ENCODE data around the gene BID.
"Not testable (repeated sequence)": the region's sequence is repeated elsewhere in the genome, so short reads cannot be mapped to it uniquely, and the experiment has no call there.

Gene BID

DNA sequence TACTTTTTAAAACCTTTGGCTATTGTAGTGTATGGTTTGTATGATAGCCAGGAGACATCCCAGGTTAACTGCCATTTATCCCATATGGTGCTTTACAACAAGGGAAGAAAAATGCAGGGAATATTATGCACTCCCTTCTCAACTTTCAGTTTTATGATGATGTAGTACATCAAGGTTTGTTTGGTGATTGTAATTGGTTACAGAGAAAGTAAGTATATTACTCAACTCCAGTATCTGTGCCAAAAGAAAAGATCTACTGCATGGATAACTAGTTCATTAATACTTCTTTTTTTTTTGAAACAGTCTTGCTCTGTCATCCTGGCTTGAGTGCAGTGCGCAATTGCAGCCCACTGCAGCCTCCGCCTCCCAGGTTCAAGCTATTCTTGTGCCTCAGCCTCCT is 70.5 kb downstream of the BID start:
- no peak for DNase-seq (ENCODE audit: low spot score)

- no peak for DNase-seq (ENCODE audit: low spot score)
These were observed 73.5 kb downstream of the BID start for GRCh38 chr22:17700778-17701177.

- DNase-seq (ENCODE audit: low spot score), result no peak
These were observed 74.5 kb downstream of the BID start for GRCh38 chr22:17699696-17700340.

GRCh38 chr22:17698948-17699347 is 75.3 kb downstream of the BID start:
- DNase-seq (ENCODE audit: low spot score), result no peak

DNA sequence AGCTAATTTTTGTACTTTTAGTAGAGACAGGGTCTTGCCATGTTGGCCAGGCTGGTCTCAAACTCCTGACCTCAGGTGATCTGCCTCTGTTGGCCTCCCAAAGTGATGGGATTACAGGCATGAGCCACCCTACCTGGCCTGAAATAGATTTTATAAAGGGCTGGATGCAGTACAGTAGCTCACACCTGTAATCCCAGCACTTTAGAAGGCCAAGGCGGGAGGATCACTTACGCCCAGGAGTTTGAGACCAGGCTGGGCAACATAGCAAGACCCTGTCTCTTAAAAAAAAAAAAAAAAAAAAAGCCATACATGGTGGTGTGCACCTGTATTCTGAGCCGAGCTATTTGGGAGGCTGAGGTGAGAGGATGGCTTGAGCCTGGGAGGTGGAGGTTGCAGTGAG is 76.0 kb downstream of the BID start:
- not testable (repeated sequence) for DNase-seq (ENCODE audit: low spot score)

DNA sequence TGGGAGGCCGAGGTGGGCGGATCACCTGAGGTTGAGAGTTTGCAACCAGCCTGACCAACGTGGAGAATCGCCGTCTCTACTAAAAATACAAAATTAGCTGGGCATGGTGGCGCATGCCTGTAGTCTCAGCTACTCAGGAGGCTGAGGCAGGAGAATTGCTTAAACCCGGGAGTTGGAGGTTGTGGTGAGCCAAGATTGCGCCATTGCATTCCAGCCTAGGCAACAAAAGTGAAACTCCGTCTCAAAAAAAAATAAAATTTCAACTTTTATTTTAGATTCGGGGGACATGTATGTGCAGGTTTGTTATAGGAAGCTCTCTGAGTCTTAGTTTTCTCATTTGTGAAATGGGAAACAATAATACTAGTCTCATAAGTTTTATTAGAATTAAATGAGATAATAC is 77.1 kb downstream of the BID start:
- DNase-seq (ENCODE audit: low spot score), result not testable (repeated sequence)

DNA sequence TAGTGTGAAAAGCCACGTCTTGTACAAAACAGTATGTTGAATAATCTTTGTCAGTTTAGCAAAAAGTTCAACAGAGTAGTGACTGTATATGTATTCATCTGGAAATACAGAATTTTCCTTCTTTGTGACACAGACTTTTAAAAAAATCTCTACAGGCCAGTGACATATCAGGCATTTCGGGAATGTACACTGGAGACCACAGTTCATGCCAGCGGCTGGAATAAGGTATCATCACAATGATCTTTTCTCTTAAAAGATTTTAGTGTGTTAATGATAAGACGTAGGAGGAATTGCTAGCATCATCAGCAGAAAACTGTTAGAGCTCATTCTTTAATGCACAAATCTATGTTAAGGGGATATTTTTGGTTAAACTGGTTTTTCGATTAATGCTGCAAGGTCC is 78.3 kb downstream of the BID start:
- DNase-seq (ENCODE audit: low spot score), result no peak

- DNase-seq (ENCODE audit: low spot score), result no peak
These were observed 79.5 kb downstream of the BID start for GRCh38 chr22:17694752-17695151.

DNA sequence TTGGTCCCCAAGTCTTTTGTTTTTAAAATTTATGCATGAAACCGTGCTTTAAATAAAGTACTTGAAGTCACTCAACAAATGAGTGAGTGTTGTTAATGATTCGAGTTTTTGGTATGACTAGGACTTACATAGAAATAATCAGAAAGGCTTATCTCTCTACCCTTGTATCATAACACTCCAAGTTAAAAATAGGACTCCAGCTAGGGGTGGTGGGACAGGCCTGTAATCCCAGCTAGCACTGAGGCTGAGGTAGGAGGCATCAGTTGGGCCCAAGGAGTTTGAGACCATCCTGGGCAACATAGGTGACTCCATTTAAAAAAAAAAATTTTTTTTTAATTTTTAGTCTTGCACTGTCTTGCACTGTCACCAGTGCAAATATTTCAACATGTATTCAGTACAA is 80.1 kb downstream of the BID start:
- no peak for DNase-seq (ENCODE audit: low spot score)

DNA sequence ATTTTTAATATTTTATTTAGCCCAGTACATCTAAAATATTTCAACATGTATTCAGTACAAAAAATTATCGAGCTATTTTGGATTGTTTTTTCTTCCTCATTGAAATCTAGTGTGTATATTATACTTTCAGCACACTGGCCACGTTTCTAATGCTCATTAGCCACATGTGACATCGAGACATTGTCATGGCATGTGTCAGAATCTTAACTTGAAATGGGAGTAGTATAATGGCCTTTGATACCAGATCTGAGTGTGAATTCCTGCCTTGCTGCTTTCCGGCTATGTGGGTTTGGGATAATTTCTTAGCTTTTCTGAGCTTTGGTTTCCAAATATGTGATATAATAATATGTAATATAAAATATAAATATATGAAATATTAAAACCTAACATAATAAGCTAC is 81.4 kb downstream of the BID start:
- no peak for DNase-seq (ENCODE audit: low spot score)

GRCh38 chr22:17684245-17684644 is 90.0 kb downstream of the BID start:
- DNase-seq (ENCODE audit: low spot score), result no peak

Data from CD4-positive, alpha-beta T cell treated with Interleukin-2 at 100 ng/mL for 4 hours (primary cell).